Thoracic aorta (tissue), 2 donors: ENCODE data around the gene LMBR1L. TPM values are rescaled to one million over a fixed set of nuclear protein-coding genes. Genes with fewer than 3 reads are reported as not detected.
A peak's percentile ranks its signal among the peaks of the same experiment; 100 is the strongest.

Source experiments
- ATAC-seq: fragments of 150-250 bp; one replicate; pipeline ENCODE4 v1.8.0; 2017; ENCODE audit warnings: low read depth; ENCODE audit not compliant: insufficient number of reproducible peaks, low FRiP score
- DNase-seq: peaks from one replicate; pipeline ENCODE4 v3.0.0-alpha.2; 2020; ENCODE audit warnings: low spot score
- H3K27ac ChIP-seq, 2 donors: fragments of 200-600 bp; sonication (generic); 1 replicate in 1 of 2; 2 replicates in 1 of 2; pipeline ENCODE4 v1.5.1; 2016; ENCODE audit warnings: mild to moderate bottlenecking in 2 of 2, moderate library complexity in 2 of 2
- H3K27me3 ChIP-seq: fragments of 200-600 bp; sonication (generic); replicated peaks from 2 replicates; pipeline ENCODE4 v1.6.0; 2016; ENCODE audit warnings: mild to moderate bottlenecking; ENCODE audit not compliant: insufficient read depth
- H3K36me3 ChIP-seq: fragments of 200-600 bp; sonication (generic); one replicate; pipeline ENCODE4 v1.5.1; 2016
- H3K4me1 ChIP-seq, 2 donors: fragments of 200-600 bp; sonication (generic); 1 replicate in 1 of 2; 2 replicates in 1 of 2; pipeline versions ENCODE4 v1.5.1 to v1.6.0; 2016; ENCODE audit warnings: low read depth in 2 of 2, mild to moderate bottlenecking in 1 of 2; ENCODE audit not compliant: control insufficient read depth in 1 of 2
- H3K4me3 ChIP-seq: fragments of 200-600 bp; sonication (generic); 2 replicates; pipeline ENCODE4 v1.5.1; 2016; ENCODE audit warnings: mild to moderate bottlenecking
- H3K9me3 ChIP-seq: fragments of 200-600 bp; sonication (generic); 2 replicates; pipeline ENCODE4 v1.5.1; 2016
- CTCF ChIP-seq: fragments of 200-600 bp; sonication (generic); IDR thresholded peaks from one replicate; pipeline ENCODE4 v1.5.1; 2019; ENCODE audit warnings: antibody characterized with exemption
- total RNA-seq, 2 donors: library from RNA; depleted of rRNA; stranded (reverse); fragments of >200 nt; gene quantifications; one replicate each; pipeline versions ENCODE4 v1.1.0 to v1.2.3, GENCODE V29; 2016

LMBR1L gene
- 10 to 100 TPM; 77.7 to 93.4 TPM for total RNA-seq

GRCh38 chr12:49110464-49111155, at the start of gene LMBR1L:
Gene LMBR1L, minus strand, starts transcription at chr12:49110847. Its CDS starts 292 bp downstream, at chr12:49110555.
- ATAC-seq: peak; percentile 99
- peak within 1 kb of the TSS; percentile 99 for H3K4me3 ChIP-seq

GRCh38 chr12:49160399-49160798, 49.8 kb upstream of the LMBR1L start:
- no peaks in the 10 kb centered on the region for H3K27me3 ChIP-seq
- ATAC-seq (no peak), DNase-seq (no peak)
- H3K4me3 ChIP-seq: no peak overlapping the region
- H3K36me3 ChIP-seq: no peaks in the 10 kb centered on the region
- TF ChIP-seq CTCF: no peak
- H3K27ac ChIP-seq: no peak overlapping the region
- H3K4me1 ChIP-seq: no peaks in the 10 kb centered on the region
- no peaks in the 10 kb centered on the region for H3K9me3 ChIP-seq

More at GRCh38 chr12:49110464-49111155, at the start of gene LMBR1L:
- H3K36me3 ChIP-seq: peaks cover 12% of the 10 kb centered on the region
- peaks cover 32 to 43% of the 10 kb centered on the region in 2 donors for H3K4me1 ChIP-seq
- H3K27me3 ChIP-seq: no peaks in the 10 kb centered on the region
- DNase-seq: peak; percentile 99
- no peaks in the 10 kb centered on the region for H3K9me3 ChIP-seq
- peak; percentile 71 for TF ChIP-seq CTCF
- H3K27ac ChIP-seq: peak within 1 kb of the TSS; percentile 98 to 100

- ATAC-seq (no peak), DNase-seq (no peak)
- no peak for TF ChIP-seq CTCF
- no peaks in the 10 kb centered on the region for H3K9me3 ChIP-seq
- no peaks in the 10 kb centered on the region for H3K4me1 ChIP-seq
- H3K36me3 ChIP-seq: no peaks in the 10 kb centered on the region
- H3K4me3 ChIP-seq: no peak overlapping the region
- no peak overlapping the region for H3K27ac ChIP-seq
- no peaks in the 10 kb centered on the region for H3K27me3 ChIP-seq
These were observed 43.6 kb upstream of the LMBR1L start for GRCh38 chr12:49154221-49154620.

GRCh38 chr12:49147384-49147783, 36.7 kb upstream of the LMBR1L start:
- no peaks in the 10 kb centered on the region for H3K9me3 ChIP-seq
- H3K4me3 ChIP-seq: no peak overlapping the region
- no peak overlapping the region for H3K27ac ChIP-seq
- no peak for ATAC-seq
- DNase-seq: no peak
- H3K4me1 ChIP-seq: no peaks in the 10 kb centered on the region
- H3K36me3 ChIP-seq: no peaks in the 10 kb centered on the region
- TF ChIP-seq CTCF: no peak
- no peaks in the 10 kb centered on the region for H3K27me3 ChIP-seq

GRCh38 chr12:49146406-49146805, 35.8 kb upstream of the LMBR1L start:
- Histone ChIP-seq H3K9me3 (no peaks in the 10 kb centered on the region), H3K4me3 (no peak overlapping the region), H3K27me3 (no peaks in the 10 kb centered on the region), H3K36me3 (no peaks in the 10 kb centered on the region), H3K4me1 (no peaks in the 10 kb centered on the region), H3K27ac (no peak overlapping the region)
- DNase-seq (no peak), ATAC-seq (no peak)
- TF ChIP-seq CTCF: no peak
